ENCODE data around the gene GALNT5. TPM values are rescaled to one million over a fixed set of nuclear protein-coding genes. Genes with fewer than 3 reads are reported as not detected.

GALNT5 gene
- total RNA-seq, 1 donor from 2014 or later = 3.7 TPM

Other genes starting within 250 kb of the GALNT5 start
- not detected in 2 replicates for gene ERMN, start 68.1 kb downstream of the GALNT5 start, total RNA-seq
- gene CYTIP, start 186.4 kb downstream of the GALNT5 start, total RNA-seq = 0.94 TPM in 1 of 2 replicates, not detected in the other

All from renal cortical epithelial cell (primary cell).